VCaP (cell line): ENCODE data around the gene TMEM123.
"Not testable (repeated sequence)": the region's sequence is repeated elsewhere in the genome, so short reads cannot be mapped to it uniquely, and the experiment has no call there.

Experiments
- H3K27ac ChIP-seq: fragments of 450-650 bp; 2 replicates; pipeline ENCODE4 v1.5.1; 2017
- TF ChIP-seq, protein P1 (sequence below): fragments of 450-650 bp; conservative IDR thresholded peaks from 2 replicates; pipeline ENCODE4 v1.5.1; 2017; ENCODE audit warnings: mild to moderate bottlenecking, moderate library complexity

The TMEM123 gene

DNA sequence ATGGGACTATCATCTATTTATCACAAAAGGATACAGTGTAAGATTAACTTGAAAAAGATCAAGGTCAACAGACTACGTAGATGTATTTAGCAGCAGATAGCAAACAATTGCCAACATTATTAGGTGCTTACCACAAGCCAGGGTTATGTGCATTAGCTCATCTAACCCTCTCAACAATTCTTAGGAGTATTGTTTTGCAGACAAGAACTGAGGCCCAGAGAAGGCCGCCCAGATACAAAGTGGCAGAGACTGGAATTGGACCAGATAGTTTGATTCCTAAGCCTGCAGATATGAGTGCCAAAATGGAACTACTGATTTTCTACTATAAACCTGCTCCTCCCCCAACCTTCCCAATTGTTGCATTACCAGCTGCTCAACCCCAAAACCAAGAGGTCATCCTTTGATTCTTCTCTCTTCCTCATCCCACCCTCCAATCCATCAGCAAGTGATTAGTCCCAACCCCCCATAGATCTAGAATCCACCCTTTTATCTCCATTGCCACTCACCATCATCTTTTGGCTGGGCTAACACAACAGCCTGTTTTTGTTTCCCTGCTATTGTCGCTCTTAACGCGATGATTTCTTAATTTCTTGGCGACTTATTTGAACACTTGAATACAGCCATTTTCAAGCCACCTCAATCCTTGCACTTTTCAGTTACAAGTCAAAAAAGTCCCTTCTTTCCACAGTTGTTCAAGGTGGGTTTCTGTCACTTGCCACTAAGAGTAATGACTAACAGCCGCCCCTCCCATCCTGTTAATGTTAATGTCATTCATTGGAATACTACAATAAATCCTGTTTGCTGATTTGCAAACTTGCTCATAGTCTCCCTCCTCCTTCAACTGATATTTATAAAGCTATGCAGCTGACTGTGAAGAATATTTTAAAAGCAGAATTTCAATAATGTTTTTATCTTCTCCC, 2.7 kb downstream of the TMEM123 start:
- H3K27ac ChIP-seq = peak overlapping the region; percentile 99
- TF ChIP-seq, protein P1, sequence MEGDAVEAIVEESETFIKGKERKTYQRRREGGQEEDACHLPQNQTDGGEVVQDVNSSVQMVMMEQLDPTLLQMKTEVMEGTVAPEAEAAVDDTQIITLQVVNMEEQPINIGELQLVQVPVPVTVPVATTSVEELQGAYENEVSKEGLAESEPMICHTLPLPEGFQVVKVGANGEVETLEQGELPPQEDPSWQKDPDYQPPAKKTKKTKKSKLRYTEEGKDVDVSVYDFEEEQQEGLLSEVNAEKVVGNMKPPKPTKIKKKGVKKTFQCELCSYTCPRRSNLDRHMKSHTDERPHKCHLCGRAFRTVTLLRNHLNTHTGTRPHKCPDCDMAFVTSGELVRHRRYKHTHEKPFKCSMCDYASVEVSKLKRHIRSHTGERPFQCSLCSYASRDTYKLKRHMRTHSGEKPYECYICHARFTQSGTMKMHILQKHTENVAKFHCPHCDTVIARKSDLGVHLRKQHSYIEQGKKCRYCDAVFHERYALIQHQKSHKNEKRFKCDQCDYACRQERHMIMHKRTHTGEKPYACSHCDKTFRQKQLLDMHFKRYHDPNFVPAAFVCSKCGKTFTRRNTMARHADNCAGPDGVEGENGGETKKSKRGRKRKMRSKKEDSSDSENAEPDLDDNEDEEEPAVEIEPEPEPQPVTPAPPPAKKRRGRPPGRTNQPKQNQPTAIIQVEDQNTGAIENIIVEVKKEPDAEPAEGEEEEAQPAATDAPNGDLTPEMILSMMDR = no peak

DNA sequence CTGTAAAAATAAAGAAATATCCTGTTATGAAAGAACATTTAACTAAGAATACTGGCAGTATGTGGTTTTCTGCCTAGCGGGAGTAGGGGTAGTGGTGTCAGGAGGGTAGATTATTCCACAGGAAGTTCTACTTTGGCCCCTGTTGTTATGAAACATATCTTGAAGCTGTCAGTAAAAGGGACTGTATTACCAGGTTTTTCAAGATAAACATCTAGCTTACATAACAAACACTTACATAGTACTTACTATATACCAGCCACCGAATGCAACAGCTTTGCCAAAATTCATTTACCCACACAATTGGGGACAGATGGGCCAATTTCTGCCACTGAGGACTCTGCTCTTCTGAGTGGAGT, 3.7 kb downstream of the TMEM123 start:
- H3K27ac ChIP-seq = peak overlapping the region; percentile 99
- TF ChIP-seq, protein P1 = no peak

DNA sequence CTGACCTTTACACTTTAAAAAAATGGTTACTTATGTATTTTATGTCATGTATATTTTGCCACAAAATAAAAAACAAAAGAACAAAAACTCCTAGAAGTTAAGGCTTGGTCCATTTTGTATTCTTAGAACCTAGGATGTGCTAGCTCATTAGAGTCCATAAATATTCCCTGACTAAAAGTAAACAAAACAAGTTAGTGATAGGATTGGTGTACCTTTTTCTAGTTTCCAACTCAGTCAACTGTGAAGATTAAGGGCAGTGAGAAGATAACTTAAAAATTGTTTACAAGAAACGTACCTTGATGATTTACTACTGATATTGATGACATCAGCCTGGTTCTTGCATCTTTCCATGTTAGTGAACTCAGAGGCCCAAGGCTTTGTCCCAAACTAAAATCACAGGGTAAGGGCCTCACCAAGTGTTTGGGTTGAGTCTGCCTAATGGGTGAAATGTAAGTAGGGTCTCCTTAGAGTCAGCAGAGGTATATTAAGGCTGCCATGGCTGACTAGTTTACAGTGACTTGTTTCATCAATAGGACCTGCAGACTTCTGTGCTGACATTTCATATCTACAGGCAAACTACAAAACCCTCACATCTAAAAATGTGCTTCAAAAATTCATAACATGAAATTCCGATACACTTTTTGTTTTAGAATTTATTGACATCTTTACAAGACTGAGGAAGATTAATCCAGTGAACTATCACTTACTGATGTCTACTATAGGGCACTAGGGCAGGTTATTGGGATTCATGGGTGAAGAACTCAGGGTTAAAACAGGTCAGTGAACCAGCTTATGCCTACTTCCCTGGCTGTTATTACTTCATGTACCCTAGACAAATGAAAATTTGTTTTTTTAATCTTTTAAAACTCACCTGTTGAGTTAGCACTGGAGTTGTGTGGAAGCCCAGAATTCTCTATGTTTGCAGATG, 4.4 kb downstream of the TMEM123 start:
- H3K27ac ChIP-seq = peak overlapping the region; percentile 99

DNA sequence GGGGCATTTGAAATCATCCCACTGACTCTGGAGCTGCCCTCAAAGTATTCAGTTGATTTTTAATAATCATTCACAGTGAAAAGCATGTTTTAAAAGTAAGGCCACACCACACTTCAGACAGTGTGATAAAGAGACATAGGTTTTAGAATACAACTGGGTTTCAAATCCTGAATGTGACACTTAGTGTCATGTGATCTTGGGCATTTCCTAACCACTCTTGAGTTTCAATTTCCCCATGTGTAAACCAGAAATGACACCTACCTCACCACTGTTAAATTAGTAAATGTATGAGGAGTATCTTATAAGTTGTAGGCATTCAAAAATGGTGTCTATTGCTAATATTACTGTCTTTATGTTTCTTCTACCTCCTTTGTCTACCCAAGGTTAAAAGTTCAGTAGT, 5.4 kb downstream of the TMEM123 start:
- TF ChIP-seq, protein P1 = no peak

More for the DNA sequence above, 4.4 kb downstream of the TMEM123 start:
- TF ChIP-seq, protein P1 = no peak

DNA sequence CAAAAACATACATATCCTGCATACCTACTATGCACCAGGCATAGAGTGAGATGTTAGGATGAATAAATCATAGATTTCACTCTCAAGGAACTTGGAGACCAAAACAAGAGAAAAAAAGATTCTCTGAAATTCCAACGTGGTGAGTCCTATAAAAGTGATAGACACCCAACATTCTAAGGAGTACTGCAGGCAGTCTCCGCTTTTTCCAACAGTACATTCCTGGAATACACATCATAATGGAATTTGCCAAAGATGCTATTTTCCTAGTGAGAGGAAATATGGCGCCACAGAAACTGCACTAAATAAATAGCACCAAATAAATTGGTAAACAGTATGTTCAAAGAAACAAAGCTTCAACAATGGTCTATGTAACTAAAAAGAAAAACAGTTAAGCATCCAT, 6.0 kb downstream of the TMEM123 start:
- H3K27ac ChIP-seq = no peak overlapping the region
- TF ChIP-seq, protein P1 = no peak

More for the DNA sequence above, 5.4 kb downstream of the TMEM123 start:
- no peak overlapping the region; the same call in 1 of the 2 replicates for H3K27ac ChIP-seq

DNA sequence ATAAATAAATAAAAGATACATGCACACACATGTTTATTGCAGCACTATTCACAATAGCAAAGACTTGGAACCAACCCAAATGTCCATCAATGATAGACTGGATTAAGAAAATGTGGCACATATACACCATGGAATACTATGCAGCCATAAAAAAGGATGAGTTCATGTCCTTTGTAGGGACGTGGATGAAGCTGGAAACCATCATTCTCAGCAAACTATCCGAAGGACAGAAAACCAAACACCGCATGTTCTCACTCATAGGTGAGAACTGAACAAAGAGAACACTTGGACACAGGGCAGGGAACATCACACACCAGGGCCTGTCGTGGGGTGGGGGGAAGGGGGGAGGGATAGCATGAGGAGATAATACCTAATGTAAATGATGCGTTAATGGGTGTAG, 7.9 kb downstream of the TMEM123 start:
- not testable (repeated sequence) for H3K27ac ChIP-seq

DNA sequence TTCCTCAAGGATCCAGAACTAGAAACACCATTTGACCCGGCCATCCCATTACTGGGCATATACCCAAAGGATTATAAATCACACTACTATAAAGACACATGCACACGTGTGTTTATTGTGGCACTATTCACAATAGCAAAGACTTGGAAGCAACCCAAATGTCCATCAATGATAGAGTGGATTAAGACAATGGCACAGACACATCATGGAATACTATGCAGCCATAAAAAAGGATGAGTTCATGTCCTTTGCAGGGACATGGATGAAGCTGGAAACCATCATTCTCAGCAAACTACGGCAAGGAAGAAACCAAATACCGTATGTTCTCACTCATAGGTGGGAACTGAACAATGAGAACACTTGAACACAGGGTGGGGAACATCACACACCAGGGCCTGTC, 8.4 kb downstream of the TMEM123 start:
- not testable (repeated sequence) for H3K27ac ChIP-seq

DNA sequence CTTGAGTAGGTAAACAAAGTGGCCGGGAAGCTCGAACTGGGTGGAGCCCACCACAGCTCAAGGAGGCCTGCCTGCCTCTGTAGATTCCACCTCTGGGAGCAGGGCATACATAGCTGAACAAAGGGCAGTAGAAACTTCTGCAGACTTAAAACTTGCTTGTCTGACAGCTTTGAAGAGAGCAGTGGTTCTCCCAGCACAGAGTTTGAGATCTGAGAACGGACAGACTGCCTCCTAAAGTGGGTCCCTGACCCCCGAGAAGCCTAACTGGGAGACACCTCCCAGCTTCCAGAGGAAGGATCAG, 13.6 kb downstream of the TMEM123 start:
- H3K27ac ChIP-seq = not testable (repeated sequence)
